DND-41 (cell line): ENCODE results near the gene CLCF1.

Experiments
- ATAC-seq: fragments of 200-7000 bp; cut with Tn5 transposase; 3 replicates; pipeline ENCODE4 v1.9.1; 2021; ENCODE audit warnings: low read depth; ENCODE audit not compliant: insufficient read depth
- DNase-seq: peaks from one replicate; pipeline ENCODE4 v3.0.0-alpha.2; 2020
- H2AFZ ChIP-seq: 2 replicates; pipeline ENCODE4 v1.6.0; 2012; ENCODE audit warnings: low read depth, low read length
- H3K27ac ChIP-seq: 2 replicates; pipeline ENCODE4 v1.5.1; 2012; ENCODE audit warnings: low read length, inconsistent platforms
- H3K27me3 ChIP-seq: fragments of 200-600 bp; sonication (generic); 2 replicates; pipeline ENCODE4 v1.6.0; 2012; ENCODE audit warnings: low read length, mild to moderate bottlenecking, inconsistent platforms; ENCODE audit not compliant: insufficient read depth, poor library complexity
- H3K36me3 ChIP-seq: 2 replicates; pipeline ENCODE4 v1.5.1; 2012; ENCODE audit warnings: low read length, inconsistent platforms; ENCODE audit not compliant: insufficient read depth
- H3K4me1 ChIP-seq: 2 replicates; pipeline ENCODE4 v1.5.1; 2012; ENCODE audit warnings: mild to moderate bottlenecking, low read length; ENCODE audit not compliant: insufficient read depth
- H3K4me2 ChIP-seq: 2 replicates; pipeline ENCODE4 v1.6.0; 2012; ENCODE audit warnings: mild to moderate bottlenecking, moderate library complexity, low read length, inconsistent platforms; ENCODE audit not compliant: insufficient read depth
- H3K4me3 ChIP-seq, 2 experiments: fragments of 200-600 bp in 1 of 2; shearing (Covaris generic) in 1 of 2; 2 replicates each; pipeline ENCODE4 v1.5.1; 2012 to 2016; ENCODE audit warnings: inconsistent platforms in 2 of 2, low read length in 2 of 2, mild to moderate bottlenecking in 2 of 2, low read depth in 1 of 2, moderate library complexity in 1 of 2
- H3K79me2 ChIP-seq: 2 replicates; pipeline ENCODE4 v1.6.0; 2012; ENCODE audit warnings: low read length, inconsistent platforms; ENCODE audit not compliant: insufficient read depth
- H3K9ac ChIP-seq: 2 replicates; pipeline ENCODE4 v1.6.0; 2012; ENCODE audit warnings: low read depth, mild to moderate bottlenecking, inconsistent platforms, low read length, moderate library complexity
- H3K9me3 ChIP-seq: 2 replicates; pipeline ENCODE4 v1.5.1; 2012; ENCODE audit warnings: low read length, moderate library complexity, mild to moderate bottlenecking, inconsistent platforms; ENCODE audit not compliant: insufficient read depth, severe bottlenecking
- H4K20me1 ChIP-seq: 2 replicates; pipeline ENCODE4 v1.6.0; 2012; ENCODE audit warnings: low read length; ENCODE audit not compliant: insufficient read depth
- EZH2 ChIP-seq: IDR thresholded peaks from 3 replicates; pipeline ENCODE4 v1.6.1; 2012; ENCODE audit warnings: borderline replicate concordance, low read depth, mild to moderate bottlenecking, moderate library complexity, low read length, inconsistent platforms; ENCODE audit not compliant: severe bottlenecking
- TF ChIP-seq, protein P1 (sequence below): IDR thresholded peaks from 2 replicates; pipeline ENCODE4 v1.5.1; 2012; ENCODE audit warnings: borderline replicate concordance, low read length, moderate library complexity, mild to moderate bottlenecking; ENCODE audit not compliant: poor library complexity, severe bottlenecking; ENCODE audit errors: extremely low read depth

The CLCF1 gene

DNA sequence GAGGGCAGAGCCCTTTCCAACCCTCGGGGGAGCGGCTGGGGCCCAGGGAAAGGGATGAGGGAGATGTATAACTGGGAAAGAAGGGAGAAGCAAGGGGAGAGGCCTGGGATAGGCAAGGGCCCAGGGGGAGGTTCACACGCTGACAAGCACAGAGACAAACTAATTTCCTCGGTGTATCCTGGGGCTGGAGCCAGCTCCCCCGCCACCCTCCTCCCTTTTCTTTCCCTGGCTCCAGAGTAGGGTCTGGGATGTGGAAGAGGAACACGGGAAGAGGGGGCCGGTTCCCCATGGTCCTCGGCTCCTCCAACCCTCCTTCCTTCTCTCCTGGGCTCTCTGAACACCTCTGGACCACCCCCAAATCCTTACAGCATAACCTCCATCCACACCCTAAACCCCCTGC, 6.9 kb downstream of the CLCF1 start:
- Histone ChIP-seq H4K20me1 (peaks cover 15% of the 10 kb centered on the region), H3K9ac (no peak overlapping the region), H3K4me3 (no peak overlapping the region), H3K4me1 (peaks cover 9% of the 10 kb centered on the region), H3K9me3 (no peaks in the 10 kb centered on the region), H3K79me2 (no peaks in the 10 kb centered on the region), H3K4me2 (no peak overlapping the region), H2AFZ (no peak overlapping the region), H3K27ac (no peak overlapping the region), H3K36me3 (no peaks in the 10 kb centered on the region), H3K27me3 (peaks cover 28% of the 10 kb centered on the region)
- TF ChIP-seq EZH2 = no peak
- TF ChIP-seq, protein P1, sequence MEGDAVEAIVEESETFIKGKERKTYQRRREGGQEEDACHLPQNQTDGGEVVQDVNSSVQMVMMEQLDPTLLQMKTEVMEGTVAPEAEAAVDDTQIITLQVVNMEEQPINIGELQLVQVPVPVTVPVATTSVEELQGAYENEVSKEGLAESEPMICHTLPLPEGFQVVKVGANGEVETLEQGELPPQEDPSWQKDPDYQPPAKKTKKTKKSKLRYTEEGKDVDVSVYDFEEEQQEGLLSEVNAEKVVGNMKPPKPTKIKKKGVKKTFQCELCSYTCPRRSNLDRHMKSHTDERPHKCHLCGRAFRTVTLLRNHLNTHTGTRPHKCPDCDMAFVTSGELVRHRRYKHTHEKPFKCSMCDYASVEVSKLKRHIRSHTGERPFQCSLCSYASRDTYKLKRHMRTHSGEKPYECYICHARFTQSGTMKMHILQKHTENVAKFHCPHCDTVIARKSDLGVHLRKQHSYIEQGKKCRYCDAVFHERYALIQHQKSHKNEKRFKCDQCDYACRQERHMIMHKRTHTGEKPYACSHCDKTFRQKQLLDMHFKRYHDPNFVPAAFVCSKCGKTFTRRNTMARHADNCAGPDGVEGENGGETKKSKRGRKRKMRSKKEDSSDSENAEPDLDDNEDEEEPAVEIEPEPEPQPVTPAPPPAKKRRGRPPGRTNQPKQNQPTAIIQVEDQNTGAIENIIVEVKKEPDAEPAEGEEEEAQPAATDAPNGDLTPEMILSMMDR = no peak
- ATAC-seq (no peak), DNase-seq (no peak)

DNA sequence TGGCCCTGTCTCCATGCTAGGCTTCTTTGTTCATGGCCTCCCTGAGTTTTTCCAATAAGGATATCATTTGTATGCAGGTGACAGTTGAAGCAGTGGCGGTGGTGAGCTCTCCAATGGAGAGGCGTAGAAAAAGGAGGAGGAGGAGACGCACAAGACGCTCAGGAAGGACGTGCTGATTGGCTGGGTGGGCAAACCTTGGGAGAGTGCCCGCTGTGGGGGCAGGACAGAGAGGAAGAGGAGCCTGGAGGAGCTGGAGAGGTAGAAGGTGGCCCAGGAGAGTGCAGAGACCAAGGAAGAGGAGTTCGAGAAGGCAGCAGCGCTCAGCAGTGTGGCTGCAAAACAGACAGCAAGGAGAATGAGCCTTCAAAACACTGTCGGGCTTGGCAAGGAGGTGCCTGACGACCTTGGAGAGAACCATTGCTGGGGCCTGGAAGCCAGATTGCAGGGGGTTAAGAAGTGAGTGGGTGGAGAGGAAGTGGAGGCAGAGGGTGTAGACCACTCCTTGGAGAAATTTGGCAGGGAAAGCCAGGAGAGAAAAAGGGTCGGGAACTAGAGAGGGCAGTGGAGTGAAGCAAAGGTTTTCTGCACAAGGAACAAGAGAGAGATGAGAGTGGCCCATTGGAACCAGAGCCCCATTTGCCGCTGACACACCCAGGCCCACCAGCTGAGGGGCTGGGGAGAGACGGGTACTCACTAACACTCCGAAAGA, 7.5 kb downstream of the CLCF1 start:
- Histone ChIP-seq H3K4me1 (peaks cover 9% of the 10 kb centered on the region), H3K9ac (no peak overlapping the region), H3K36me3 (no peaks in the 10 kb centered on the region), H3K27ac (no peak overlapping the region), H2AFZ (no peak overlapping the region), H3K27me3 (peaks cover 21% of the 10 kb centered on the region), H3K4me3 (no peak overlapping the region), H4K20me1 (peaks cover 8% of the 10 kb centered on the region), H3K9me3 (no peaks in the 10 kb centered on the region), H3K4me2 (no peak overlapping the region), H3K79me2 (no peaks in the 10 kb centered on the region)
- DNase-seq (no peak), ATAC-seq (no peak)
- no peak for TF ChIP-seq EZH2
- TF ChIP-seq, protein P1 = no peak

- DNase-seq (no peak), ATAC-seq (no peak)
- no peak overlapping the region for H3K4me2 ChIP-seq
- H3K4me3 ChIP-seq = no peak overlapping the region
- no peak overlapping the region for H3K9ac ChIP-seq
- TF ChIP-seq, protein P1 = no peak
- TF ChIP-seq EZH2 = no peak
- no peak overlapping the region for H2AFZ ChIP-seq
- no peaks in the 10 kb centered on the region for H3K9me3 ChIP-seq
- H3K27me3 ChIP-seq = peaks cover 15% of the 10 kb centered on the region
- H3K27ac ChIP-seq = no peak overlapping the region
- H3K36me3 ChIP-seq = no peaks in the 10 kb centered on the region
- H3K4me1 ChIP-seq = peaks cover 3% of the 10 kb centered on the region
- no peaks in the 10 kb centered on the region for H3K79me2 ChIP-seq
- H4K20me1 ChIP-seq = peaks cover 2% of the 10 kb centered on the region; the same call in 1 of the 2 replicates
Measured at GRCh38 chr11:67364783-67365722, 8.3 kb downstream of the CLCF1 start.
